Measurements from ENCODE around the gene GMPS. TPM values are rescaled to one million over a fixed set of nuclear protein-coding genes. Genes with fewer than 3 reads are reported as not detected.

The GMPS gene
- total and polyA plus RNA-seq, 2 of the 4 experiments (the other 2 are of a cell fraction), result 33.9 to 52.5 TPM

- no peak overlapping the region for H3K18ac ChIP-seq (ENCODE audit: low read depth, low read length)
- 100% methylated on average over 3 of the region's 9 CpGs; no CpG with 5 or more reads in 1 of the 2 experiments for WGBS, 2 experiments (ENCODE audit: extremely low coverage in 2 of 2, insufficient read length in 1 of 2)
- H2BK15ac ChIP-seq (ENCODE audit: low read depth, low read length), result no peak overlapping the region
- H3K4ac ChIP-seq (ENCODE audit: low read depth, low read length), result no peak overlapping the region
- no peaks in the 10 kb centered on the region for H3K27me3 ChIP-seq (ENCODE audit: control insufficient read depth, insufficient read depth, low read length)
- ATAC-seq (ENCODE audit: low read depth) (no peak), DNase-seq (no peak)
- no peak overlapping the region for H2BK20ac ChIP-seq (ENCODE audit: low read depth, low read length)
- H3K4me3 ChIP-seq (ENCODE audit: insufficient read depth, low read depth, low read length), result no peak overlapping the region
- H2AFZ ChIP-seq (replicated peaks; ENCODE audit: low read length, poor library complexity), result no peak overlapping the region
- H4K20me1 ChIP-seq (ENCODE audit: insufficient read depth, low read length), result no peaks in the 10 kb centered on the region
- in situ Hi-C loops (cut with MboI; ENCODE audit: low sequenced_read_pairs) (no loop called here), dilution Hi-C loops (cut with HindIII; ENCODE audit: low sequenced_read_pairs, unreplicated experiment) (no loop called here), intact Hi-C loops (cut with micrococcal nuclease) (no loop called here)
- no peak overlapping the region for H3K56ac ChIP-seq (ENCODE audit: extremely low read depth, insufficient read depth, low read length)
- CTCF ChIA-PET, result interaction anchor here (1.0 kb wide), 1 partner anchor 124 kb away, joined by 3 read pairs; no protein-coding TSS in a partner anchor
- H2AK9ac ChIP-seq (replicated peaks; ENCODE audit: low read depth, low read length, poor library complexity), result no peak overlapping the region
- no peak overlapping the region for H2BK5ac ChIP-seq (ENCODE audit: low read depth, low read length, poor library complexity, severe bottlenecking)
- H2AK5ac ChIP-seq (ENCODE audit: low read depth, low read length), result no peak overlapping the region
- peaks cover 4 to 8% of the 10 kb centered on the region in 2 experiments; a peak in 2 of 4 replicates for H3K79me1 ChIP-seq (ENCODE audit: low read depth in 1 of 2, low read length in 2 of 2)
- H2BK120ac ChIP-seq (ENCODE audit: low read depth, low read length), result no peak overlapping the region
- no peak overlapping the region for H3K14ac ChIP-seq (replicated peaks; ENCODE audit: low read depth, low read length)
- no peak overlapping the region for H4K8ac ChIP-seq (ENCODE audit: low read depth in 2 of 2, low read length in 2 of 2)
- no peak overlapping the region for H4K5ac ChIP-seq (ENCODE audit: low read depth, low read length)
- no peaks in the 10 kb centered on the region for H3K9me1 ChIP-seq (ENCODE audit: insufficient read depth, low read length)
- H3K27ac ChIP-seq (ENCODE audit: insufficient read depth, low read length), result no peak overlapping the region
- H4K91ac ChIP-seq (ENCODE audit: insufficient read depth, low read depth, low read length), result no peak overlapping the region
- TF ChIP-seq CHD1 (IDR thresholded peaks at IDR 0.05; ENCODE audit: low read depth, low read length) (no peak), POLR2A (IDR thresholded peaks at IDR 0.05; ENCODE audit: low read depth, low read length) (no peak), MAZ (IDR thresholded peaks at IDR 0.05; ENCODE audit: borderline replicate concordance, low read depth, low read length) (no peak), RCOR1 (IDR thresholded peaks at IDR 0.05; ENCODE audit: insufficient replicate concordance, low read length) (no peak), CEBPB (IDR thresholded peaks at IDR 0.05; ENCODE audit: low read depth, low read length) (no peak), MAFK (IDR thresholded peaks at IDR 0.05; ENCODE audit: low read depth, low read length) (no peak), MXI1 (IDR thresholded peaks at IDR 0.05; ENCODE audit: borderline replicate concordance, low read depth, low read length) (no peak), SMC3 (IDR thresholded peaks at IDR 0.05; ENCODE audit: low read depth, low read length) (no peak), CTCF (conservative IDR thresholded peaks at IDR 0.05; ENCODE audit: low read depth, low read length) (no peak), RAD21 (IDR thresholded peaks at IDR 0.05; ENCODE audit: low read length) (no peak), NFE2L2 (IDR thresholded peaks at IDR 0.05; ENCODE audit: low read depth, low read length) (no peak), RFX5 (IDR thresholded peaks at IDR 0.05; ENCODE audit: low read depth, low read length) (no peak), BHLHE40 (IDR thresholded peaks at IDR 0.05; ENCODE audit: low read depth, low read length) (no peak), ELK1 (IDR thresholded peaks at IDR 0.05; ENCODE audit: borderline replicate concordance, low read depth, low read length) (no peak)
- POLR2A ChIA-PET (ENCODE audit: unreplicated experiment), result no interaction called here
- H3K4me1 ChIP-seq (ENCODE audit: control insufficient read depth, insufficient read depth, low read length), result no peaks in the 10 kb centered on the region
- H3K4me2 ChIP-seq (ENCODE audit: low read depth, low read length), result no peak overlapping the region
- H3K36me3 ChIP-seq (ENCODE audit: control insufficient read depth, insufficient read depth, low read length), result peaks cover 3% of the 10 kb centered on the region; the same call in 1 of the 2 replicates
- H3K9ac ChIP-seq (ENCODE audit: low read depth, low read length), result no peak overlapping the region
- H3K23ac ChIP-seq (ENCODE audit: low read depth, low read length), result no peak overlapping the region
- no peaks in the 10 kb centered on the region for H3K9me3 ChIP-seq (ENCODE audit: control insufficient read depth, insufficient read depth, low read length)
- no TSS peak for BruUV-seq (replicated peaks)
Observed at GRCh38 chr3:155835341-155836071, 34.9 kb upstream of the GMPS start.
